ENCODE results near the gene CTPS1. TPM values are rescaled to one million over a fixed set of nuclear protein-coding genes. Genes with fewer than 3 reads are reported as not detected.

Gene CTPS1
- polyA plus RNA-seq, 1 donor (not counting 4 experiments of a cell fraction or from before 2014, with no cell fraction given): 43.3 TPM

DNA sequence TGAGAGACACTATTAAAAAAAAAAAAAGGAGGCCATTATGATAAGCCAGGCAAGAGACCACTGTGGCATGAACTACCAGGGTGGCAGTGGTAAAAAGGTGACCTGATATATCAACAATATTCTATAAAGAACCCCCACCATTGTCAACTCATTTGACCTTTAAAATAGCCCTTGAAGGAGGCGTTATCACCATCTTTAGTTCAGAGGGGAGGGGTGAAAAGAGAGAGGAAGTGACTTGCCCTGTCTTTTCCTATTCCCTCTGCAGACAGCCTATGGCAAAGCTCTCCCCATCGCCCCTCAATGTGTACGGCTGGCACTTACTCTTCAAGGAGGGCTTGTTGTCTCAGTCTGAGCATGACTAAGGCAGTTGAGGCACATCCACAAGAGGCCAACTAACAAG lies 53.8 kb downstream of the CTPS1 start:
- H3K4me2 ChIP-seq (ENCODE audit: control insufficient read depth, extremely low read depth, insufficient read depth, low read depth, low read length): no peak overlapping the region
- dilution Hi-C loops (cut with MboI; ENCODE audit: extremely low pct_ligation_motif_present, low sequenced_read_pairs): no loop called here
- no peaks in the 10 kb centered on the region for H3K4me1 ChIP-seq (ENCODE audit: control insufficient read depth, extremely low read depth, insufficient read depth, low read length)
- H3K4me3 ChIP-seq (ENCODE audit: control insufficient read depth in 2 of 3, extremely low read depth in 1 of 3, insufficient read depth in 2 of 3, low read depth in 1 of 3, low read length in 3 of 3): no peak overlapping the region
- TF ChIP-seq, protein P1, sequence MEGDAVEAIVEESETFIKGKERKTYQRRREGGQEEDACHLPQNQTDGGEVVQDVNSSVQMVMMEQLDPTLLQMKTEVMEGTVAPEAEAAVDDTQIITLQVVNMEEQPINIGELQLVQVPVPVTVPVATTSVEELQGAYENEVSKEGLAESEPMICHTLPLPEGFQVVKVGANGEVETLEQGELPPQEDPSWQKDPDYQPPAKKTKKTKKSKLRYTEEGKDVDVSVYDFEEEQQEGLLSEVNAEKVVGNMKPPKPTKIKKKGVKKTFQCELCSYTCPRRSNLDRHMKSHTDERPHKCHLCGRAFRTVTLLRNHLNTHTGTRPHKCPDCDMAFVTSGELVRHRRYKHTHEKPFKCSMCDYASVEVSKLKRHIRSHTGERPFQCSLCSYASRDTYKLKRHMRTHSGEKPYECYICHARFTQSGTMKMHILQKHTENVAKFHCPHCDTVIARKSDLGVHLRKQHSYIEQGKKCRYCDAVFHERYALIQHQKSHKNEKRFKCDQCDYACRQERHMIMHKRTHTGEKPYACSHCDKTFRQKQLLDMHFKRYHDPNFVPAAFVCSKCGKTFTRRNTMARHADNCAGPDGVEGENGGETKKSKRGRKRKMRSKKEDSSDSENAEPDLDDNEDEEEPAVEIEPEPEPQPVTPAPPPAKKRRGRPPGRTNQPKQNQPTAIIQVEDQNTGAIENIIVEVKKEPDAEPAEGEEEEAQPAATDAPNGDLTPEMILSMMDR (optimal IDR thresholded peaks at IDR 0.05 in 1 of 3, IDR thresholded peaks at IDR 0.05 in 1 of 3, conservative IDR thresholded peaks at IDR 0.05 in 1 of 3; ENCODE audit: extremely low read depth in 1 of 3, insufficient read depth in 2 of 3, low read length in 3 of 3): no peak
- no peak for TF ChIP-seq EZH2 (IDR thresholded peaks at IDR 0.05; ENCODE audit: low read length)
- no peak overlapping the region for H3K9ac ChIP-seq (ENCODE audit: control insufficient read depth, extremely low read depth, insufficient read depth, low read length)
- no peak overlapping the region for H2AFZ ChIP-seq (ENCODE audit: control insufficient read depth, low read length)
- no peaks in the 10 kb centered on the region for H4K20me1 ChIP-seq (ENCODE audit: control insufficient read depth, extremely low read depth, insufficient read depth, low read length)
- H3K79me2 ChIP-seq (ENCODE audit: control insufficient read depth, insufficient read depth, low read length): no peaks in the 10 kb centered on the region
- no peaks in the 10 kb centered on the region for H3K9me1 ChIP-seq (ENCODE audit: control insufficient read depth, extremely low read depth, insufficient read depth, low read length)
- H3K36me3 ChIP-seq (ENCODE audit: control insufficient read depth in 2 of 2, extremely low read depth in 1 of 2, insufficient read depth in 2 of 2, low read length in 2 of 2): peaks cover 29 to 32% of the 10 kb centered on the region in 2 experiments
- H3K27me3 ChIP-seq (ENCODE audit: control insufficient read depth, extremely low read depth, insufficient read depth, low read length): no peaks in the 10 kb centered on the region
- no peaks in the 10 kb centered on the region for H3K9me3 ChIP-seq (ENCODE audit: control insufficient read depth, low read depth, low read length)
- FAIRE-seq: no peak
- H3K27ac ChIP-seq (ENCODE audit: control insufficient read depth, insufficient read depth, low read length): no peak overlapping the region
- DNase-seq (ENCODE audit: low read depth, low spot score): no peak

DNA sequence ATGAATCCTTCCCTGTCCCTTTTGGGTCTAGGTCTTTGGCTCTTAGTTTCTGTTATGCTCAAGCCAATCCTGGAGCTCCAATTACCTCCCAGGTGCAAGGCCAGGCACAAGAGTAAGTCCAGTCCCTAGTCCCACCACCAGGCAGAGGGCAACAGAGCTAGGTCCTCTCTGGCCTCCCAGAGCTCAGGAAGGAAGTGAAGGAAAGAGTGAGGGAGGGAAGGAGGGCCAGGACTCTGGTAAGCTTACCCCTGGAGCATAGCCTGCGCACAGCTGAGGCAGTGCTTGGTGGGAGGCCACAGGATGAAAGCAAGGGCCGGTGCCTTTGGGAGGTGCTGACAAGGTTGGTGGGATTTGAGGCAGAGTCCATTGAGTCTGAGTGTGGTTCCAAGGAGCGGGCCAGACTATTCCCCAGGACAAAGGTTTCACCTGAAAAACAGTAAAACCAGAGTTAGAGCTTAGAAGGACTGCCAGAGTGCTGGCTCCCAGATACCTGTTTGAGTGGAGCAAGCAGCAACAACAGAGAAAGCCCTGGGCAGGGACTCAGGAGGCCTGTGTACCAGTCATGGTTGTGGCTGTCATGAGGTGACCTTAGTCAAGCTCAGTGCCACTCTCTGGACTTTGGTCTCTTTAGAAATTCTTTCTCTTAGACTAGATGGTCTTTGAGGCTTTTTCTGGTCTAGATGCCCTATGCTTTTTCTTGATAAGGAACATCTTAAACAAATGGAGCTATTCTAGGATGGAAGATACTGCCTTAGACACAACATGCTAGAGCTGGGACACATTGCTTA lies 57.8 kb downstream of the CTPS1 start:
- Histone ChIP-seq H3K9me1 (ENCODE audit: control insufficient read depth, extremely low read depth, insufficient read depth, low read length) (no peaks in the 10 kb centered on the region), H3K4me1 (ENCODE audit: control insufficient read depth, extremely low read depth, insufficient read depth, low read length) (no peaks in the 10 kb centered on the region), H3K36me3 (ENCODE audit: control insufficient read depth in 2 of 2, extremely low read depth in 1 of 2, insufficient read depth in 2 of 2, low read length in 2 of 2) (peaks cover 26 to 28% of the 10 kb centered on the region in 2 experiments), H3K27ac (ENCODE audit: control insufficient read depth, insufficient read depth, low read length) (no peak overlapping the region), H2AFZ (ENCODE audit: control insufficient read depth, low read length) (no peak overlapping the region), H3K4me2 (ENCODE audit: control insufficient read depth, extremely low read depth, insufficient read depth, low read depth, low read length) (no peak overlapping the region), H3K4me3 (ENCODE audit: control insufficient read depth in 2 of 3, extremely low read depth in 1 of 3, insufficient read depth in 2 of 3, low read depth in 1 of 3, low read length in 3 of 3) (no peak overlapping the region), H4K20me1 (ENCODE audit: control insufficient read depth, extremely low read depth, insufficient read depth, low read length) (no peaks in the 10 kb centered on the region), H3K27me3 (ENCODE audit: control insufficient read depth, extremely low read depth, insufficient read depth, low read length) (no peaks in the 10 kb centered on the region), H3K9me3 (ENCODE audit: control insufficient read depth, low read depth, low read length) (no peaks in the 10 kb centered on the region), H3K79me2 (ENCODE audit: control insufficient read depth, insufficient read depth, low read length) (no peaks in the 10 kb centered on the region), H3K9ac (ENCODE audit: control insufficient read depth, extremely low read depth, insufficient read depth, low read length) (no peak overlapping the region)
- no peak for DNase-seq (ENCODE audit: low read depth, low spot score)
- no peak for TF ChIP-seq EZH2 (IDR thresholded peaks at IDR 0.05; ENCODE audit: low read length)
- TF ChIP-seq, protein P1 (optimal IDR thresholded peaks at IDR 0.05 in 1 of 3, IDR thresholded peaks at IDR 0.05 in 1 of 3, conservative IDR thresholded peaks at IDR 0.05 in 1 of 3; ENCODE audit: extremely low read depth in 1 of 3, insufficient read depth in 2 of 3, low read length in 3 of 3): no peak
- dilution Hi-C loops (cut with MboI; ENCODE audit: extremely low pct_ligation_motif_present, low sequenced_read_pairs): no loop called here
- FAIRE-seq: no peak

Data from keratinocyte (primary cell).